Natural killer cell (primary cell): ENCODE data around the gene OR7C1. TPM values are rescaled to one million over a fixed set of nuclear protein-coding genes. Genes with fewer than 3 reads are reported as not detected.
"Not testable (repeated sequence)": the region's sequence is repeated elsewhere in the genome, so short reads cannot be mapped to it uniquely, and the experiment has no call there.

ENCODE experiments used
- ATAC-seq, 3 donors: fragments of 150-1000 bp in 2 of 3; fragments of 200-7000 bp in 1 of 3; cut with Tn5 transposase; 1 replicate in 1 of 3; 2 replicates in 2 of 3; pipeline ENCODE4 v1.10.0; 2021; ENCODE audit warnings: mild to moderate bottlenecking in 2 of 3, moderate library complexity in 2 of 3
- DNase-seq, 2 donors: peaks; one replicate each; pipeline versions ENCODE4 v3.0.0 to v3.0.0-alpha.2; 2013 to 2021; ENCODE audit warnings: mixed read lengths in 1 of 2
- H3K27ac ChIP-seq: one replicate; pipeline ENCODE4 v1.5.1; 2013; ENCODE audit warnings: mild to moderate bottlenecking, low read length
- H3K27me3 ChIP-seq: one replicate; pipeline ENCODE4 v1.6.1; 2013; ENCODE audit warnings: low read length; ENCODE audit not compliant: control insufficient read depth, insufficient read depth
- H3K36me3 ChIP-seq: one replicate; pipeline ENCODE4 v1.6.1; 2013; ENCODE audit warnings: low read length; ENCODE audit not compliant: control insufficient read depth, insufficient read depth
- H3K4me1 ChIP-seq: one replicate; pipeline ENCODE4 v1.6.1; 2013; ENCODE audit warnings: low read length; ENCODE audit not compliant: control insufficient read depth, insufficient read depth
- H3K4me3 ChIP-seq: one replicate; pipeline ENCODE4 v1.5.1; 2013; ENCODE audit warnings: low read length
- H3K9me3 ChIP-seq: one replicate; pipeline ENCODE4 v1.6.1; 2013; ENCODE audit warnings: low read length; ENCODE audit not compliant: control insufficient read depth, insufficient read depth
- H3K27ac Mint-ChIP-seq, 2 donors: one replicate each; pipeline ENCODE4 v1.8.0; 2022; ENCODE audit warnings: mild to moderate bottlenecking in 2 of 2, mixed read lengths in 2 of 2, moderate library complexity in 1 of 2
- H3K27me3 Mint-ChIP-seq, 2 donors: one replicate each; pipeline ENCODE4 v1.8.0; 2022; ENCODE audit warnings: low read depth in 2 of 2, mixed read lengths in 2 of 2
- H3K36me3 Mint-ChIP-seq: one replicate; pipeline ENCODE4 v1.8.0; 2022; ENCODE audit warnings: mixed read lengths
- H3K4me1 Mint-ChIP-seq, 2 donors: one replicate each; pipeline ENCODE4 v1.8.0; 2022; ENCODE audit warnings: mixed read lengths in 2 of 2
- H3K4me3 Mint-ChIP-seq: one replicate; pipeline ENCODE4 v1.8.0; 2022; ENCODE audit warnings: mild to moderate bottlenecking, moderate library complexity, mixed read lengths
- H3K9me3 Mint-ChIP-seq, 2 donors: one replicate each; pipeline ENCODE4 v1.8.0; 2022; ENCODE audit warnings: mixed read lengths in 2 of 2
- CTCF ChIP-seq: fragments of 200-600 bp; IDR thresholded peaks from one replicate; pipeline ENCODE4 v1.8.0; 2022; ENCODE audit warnings: antibody characterized with exemption
- WGBS: methylation state at CpG from one replicate; pipeline ENCODE4 v1.1.7; 2013; ENCODE audit warnings: missing lambda C conversion rate; ENCODE audit not compliant: insufficient coverage; 5-methylcytosine and 5-hydroxymethylcytosine counted together
- intact Hi-C: fragments of 100-400 bp; cut with micrococcal nuclease; formaldehyde crosslinking; loops from one replicate; pipeline ENCODE4 v1.14.2; 2022
- total RNA-seq, 4 donors: library from RNA; stranded (reverse); fragments of 120-200 nt in 1 of 4; gene quantifications; one replicate each; pipeline versions ENCODE4 v1.2.3 to v1.2.4, GENCODE V29; 2013 to 2022

Gene OR7C1
- total RNA-seq, 3 donors from 2014 or later (not counting 1 experiment from before 2014, with no cell fraction given): not detected

GRCh38 chr19:14777645-14778044 is 57.3 kb downstream of the OR7C1 start:
- H3K27me3 ChIP-seq, H3K4me3 Mint-ChIP-seq: not testable (repeated sequence)
- WGBS: no CpG with 5 or more reads among the region's 4 CpGs

GRCh38 chr19:14775869-14776586 is 59.0 kb downstream of the OR7C1 start:
- Mint-ChIP-seq H3K36me3 (no peaks in the 10 kb centered on the region), H3K27ac (no peak overlapping the region), H3K9me3 (no peaks in the 10 kb centered on the region), H3K4me1 (peaks cover 7 to 20% of the 10 kb centered on the region in 2 donors), H3K4me3 (peak overlapping the region; percentile 52), H3K27me3 (peaks cover 20 to 22% of the 10 kb centered on the region in 2 donors)
- H3K4me3 ChIP-seq: peak overlapping the region; percentile 41
- TF ChIP-seq CTCF: no peak
- no peak overlapping the region for H3K27ac ChIP-seq
- ATAC-seq (peak in 2 of 3 donors; percentile 26 to 47), DNase-seq (peak in 1 of 2 donors; percentile 10)
- WGBS: under 1% methylated on average over 21 of the region's 22 CpGs
- intact Hi-C loops: no loop called here
- H3K4me1 ChIP-seq: peaks cover 23% of the 10 kb centered on the region
- peaks cover 7% of the 10 kb centered on the region for H3K27me3 ChIP-seq
- H3K36me3 ChIP-seq: no peaks in the 10 kb centered on the region
- H3K9me3 ChIP-seq: no peaks in the 10 kb centered on the region

More at GRCh38 chr19:14777645-14778044, 57.3 kb downstream of the OR7C1 start:
- Mint-ChIP-seq H3K27me3 (peaks cover 20 to 22% of the 10 kb centered on the region in 2 donors), H3K4me1 (peaks cover 7 to 20% of the 10 kb centered on the region in 2 donors)
- H3K9me3 Mint-ChIP-seq, H3K27ac Mint-ChIP-seq, H3K27ac ChIP-seq, DNase-seq, H3K4me3 ChIP-seq, intact Hi-C loops, H3K36me3 ChIP-seq, ATAC-seq, H3K9me3 ChIP-seq, H3K36me3 Mint-ChIP-seq: not testable (repeated sequence)
- H3K4me1 ChIP-seq: peaks cover 23% of the 10 kb centered on the region

- peaks cover 23% of the 10 kb centered on the region for H3K4me1 ChIP-seq
- peaks cover 7 to 20% of the 10 kb centered on the region in 2 donors for H3K4me1 Mint-ChIP-seq
- peaks cover 20 to 22% of the 10 kb centered on the region in 2 donors for H3K27me3 Mint-ChIP-seq
- DNase-seq, H3K27ac Mint-ChIP-seq, intact Hi-C loops, H3K4me3 ChIP-seq, ATAC-seq, H3K36me3 ChIP-seq, H3K4me3 Mint-ChIP-seq, H3K27ac ChIP-seq, H3K9me3 ChIP-seq, H3K36me3 Mint-ChIP-seq, H3K9me3 Mint-ChIP-seq, H3K27me3 ChIP-seq: not testable (repeated sequence)
- WGBS: 26% methylated on average over 8 of the region's 8 CpGs
These were observed 59.7 kb downstream of the OR7C1 start for GRCh38 chr19:14775326-14775725.

- Mint-ChIP-seq H3K4me3 (no peak overlapping the region), H3K27ac (no peak overlapping the region), H3K4me1 (peaks cover 7 to 20% of the 10 kb centered on the region in 2 donors), H3K9me3 (no peaks in the 10 kb centered on the region), H3K36me3 (no peaks in the 10 kb centered on the region), H3K27me3 (peaks cover 20% of the 10 kb centered on the region in 2 donors)
- H3K27ac ChIP-seq: no peak overlapping the region
- H3K27me3 ChIP-seq: peaks cover 7% of the 10 kb centered on the region
- DNase-seq: no peak
- 90% methylated on average over 10 of the region's 10 CpGs for WGBS
- H3K9me3 ChIP-seq: no peaks in the 10 kb centered on the region
- no peak for TF ChIP-seq CTCF
- no peak for ATAC-seq
- peaks cover 23% of the 10 kb centered on the region for H3K4me1 ChIP-seq
- no peaks in the 10 kb centered on the region for H3K36me3 ChIP-seq
- intact Hi-C loops: no loop called here
- no peak overlapping the region for H3K4me3 ChIP-seq
These were observed 60.6 kb downstream of the OR7C1 start for GRCh38 chr19:14774373-14774772.

- Mint-ChIP-seq H3K27me3 (peaks cover 14 to 20% of the 10 kb centered on the region in 2 donors), H3K4me1 (peaks cover 7 to 20% of the 10 kb centered on the region in 2 donors)
- H3K9me3 Mint-ChIP-seq, H3K27ac Mint-ChIP-seq, intact Hi-C loops, H3K9me3 ChIP-seq, H3K27ac ChIP-seq, DNase-seq, H3K4me3 Mint-ChIP-seq, H3K36me3 ChIP-seq, ATAC-seq, H3K36me3 Mint-ChIP-seq, H3K27me3 ChIP-seq, H3K4me3 ChIP-seq: not testable (repeated sequence)
- WGBS: 94% methylated on average over 6 of the region's 9 CpGs
- H3K4me1 ChIP-seq: peaks cover 23% of the 10 kb centered on the region
These were observed 61.3 kb downstream of the OR7C1 start for GRCh38 chr19:14773722-14774121.
